ENCODE measurements around the gene KLHL6.
"Not testable (repeated sequence)": the region's sequence is repeated elsewhere in the genome, so short reads cannot be mapped to it uniquely, and the experiment has no call there.

KLHL6 gene

GRCh38 chr3:183460081-183461055 lies 95.1 kb downstream of the KLHL6 start:
- intact Hi-C loops (cut with DNase I): no loop called here
- DNase-seq: no peak

GRCh38 chr3:183455089-183455488 lies 100.4 kb downstream of the KLHL6 start:
- intact Hi-C loops (cut with DNase I): no loop called here
- DNase-seq: peak in 1 of 10 donors; percentile 44

- intact Hi-C loops (cut with DNase I): no loop called here
- no peak for DNase-seq
These were observed 101.4 kb downstream of the KLHL6 start for GRCh38 chr3:183454064-183454463.

- no peak for DNase-seq
- intact Hi-C loops (cut with DNase I): no loop called here
These were observed 105.7 kb downstream of the KLHL6 start for GRCh38 chr3:183449791-183450190.

- intact Hi-C loops (cut with DNase I): no loop called here
- peak in 2 of 10 donors; percentile 10 to 15 for DNase-seq
These were observed 106.1 kb downstream of the KLHL6 start for GRCh38 chr3:183449391-183449790.

- intact Hi-C loops (cut with DNase I): no loop called here
- DNase-seq: no peak
These were observed 107.0 kb downstream of the KLHL6 start for GRCh38 chr3:183448369-183449128.

- DNase-seq: peak; percentile 76 to 97 (median 88)
- intact Hi-C loops (cut with DNase I): no loop called here
These were observed 108.1 kb downstream of the KLHL6 start for GRCh38 chr3:183447206-183448001.

- no peak for DNase-seq
- intact Hi-C loops (cut with DNase I): no loop called here
These were observed 108.7 kb downstream of the KLHL6 start for GRCh38 chr3:183446838-183447205.

- no peak for DNase-seq
- intact Hi-C loops (cut with DNase I): no loop called here
These were observed 110.8 kb downstream of the KLHL6 start for GRCh38 chr3:183444748-183445147.

GRCh38 chr3:183443395-183444385 lies 111.8 kb downstream of the KLHL6 start:
- intact Hi-C loops (cut with DNase I): no loop called here
- DNase-seq: no peak

- DNase-seq: no peak
- intact Hi-C loops (cut with DNase I): no loop called here
These were observed 112.5 kb downstream of the KLHL6 start for GRCh38 chr3:183442994-183443393.

GRCh38 chr3:183440521-183440920 lies 115.0 kb downstream of the KLHL6 start:
- intact Hi-C loops (cut with DNase I); DNase-seq: not testable (repeated sequence)

- intact Hi-C loops (cut with DNase I): no loop called here
- no peak for DNase-seq
These were observed 116.0 kb downstream of the KLHL6 start for GRCh38 chr3:183439515-183439914.

- DNase-seq: no peak
These were observed 116.8 kb downstream of the KLHL6 start for GRCh38 chr3:183438735-183439134.

GRCh38 chr3:183437666-183438564 lies 117.6 kb downstream of the KLHL6 start:
- intact Hi-C loops (cut with DNase I): no loop called here
- DNase-seq: no peak

More at GRCh38 chr3:183438735-183439134, 116.8 kb downstream of the KLHL6 start:
- intact Hi-C loops (cut with DNase I): no loop called here

Measured in posterior cingulate gyrus (tissue), 11 donors.